Colonic mucosa (tissue), 4 donors: ENCODE results near the gene NRSN2. TPM values are rescaled to one million over a fixed set of nuclear protein-coding genes. Genes with fewer than 3 reads are reported as not detected.

Source experiments
- DNase-seq: peaks from one replicate; pipeline ENCODE4 v3.0.0-alpha.2; 2020
- H3K27ac ChIP-seq: fragments of 200-600 bp; one replicate; pipeline ENCODE4 v1.8.0; 2021
- H3K27me3 ChIP-seq: fragments of 200-600 bp; one replicate; pipeline ENCODE4 v1.8.0; 2021
- H3K36me3 ChIP-seq: fragments of 200-600 bp; one replicate; pipeline ENCODE4 v1.8.0; 2021
- H3K4me1 ChIP-seq: fragments of 200-600 bp; one replicate; pipeline ENCODE4 v1.8.0; 2021; ENCODE audit warnings: mild to moderate bottlenecking
- H3K4me3 ChIP-seq: fragments of 200-600 bp; one replicate; pipeline ENCODE4 v1.8.0; 2021
- H3K9ac ChIP-seq, 2 donors: one replicate each; pipeline ENCODE4 v1.7.0; 2013; ENCODE audit warnings: control low read depth in 2 of 2, low read depth in 2 of 2, low read length in 2 of 2
- H3K9me3 ChIP-seq: fragments of 200-600 bp; one replicate; pipeline ENCODE4 v1.8.0; 2021
- intact Hi-C: fragments of 100-400 bp; cut with DNase I; formaldehyde crosslinking; loops from one replicate; pipeline ENCODE4 v1.14.1; 2022
- total RNA-seq, 2 donors: library from RNA; stranded (reverse); fragmentation: NEBNext Ultra II Directional in 1 of 2; extraction: Animal tissue kit (Norgen Biotek cat#: 25700) in 1 of 2; gene quantifications; one replicate each; pipeline ENCODE4 v1.2.1, GENCODE V29; 2021
- TF ChIP-seq, protein P1 (sequence below): fragments of 200-600 bp; IDR thresholded peaks from one replicate; pipeline ENCODE4 v1.8.0; 2022; ENCODE audit warnings: antibody characterized with exemption, mild to moderate bottlenecking
- donor health status: healthy.
- donor health status: DM: no; HTN: no; CAD: no.
- donor health status: DM: no; HTN: no; CAD: no.

Gene NRSN2
- total RNA-seq, 2 donors from 2014 or later, result 11.2 to 18.3 TPM

- peak overlapping the region; percentile 62 for H3K27ac ChIP-seq
- TF ChIP-seq, protein P1, sequence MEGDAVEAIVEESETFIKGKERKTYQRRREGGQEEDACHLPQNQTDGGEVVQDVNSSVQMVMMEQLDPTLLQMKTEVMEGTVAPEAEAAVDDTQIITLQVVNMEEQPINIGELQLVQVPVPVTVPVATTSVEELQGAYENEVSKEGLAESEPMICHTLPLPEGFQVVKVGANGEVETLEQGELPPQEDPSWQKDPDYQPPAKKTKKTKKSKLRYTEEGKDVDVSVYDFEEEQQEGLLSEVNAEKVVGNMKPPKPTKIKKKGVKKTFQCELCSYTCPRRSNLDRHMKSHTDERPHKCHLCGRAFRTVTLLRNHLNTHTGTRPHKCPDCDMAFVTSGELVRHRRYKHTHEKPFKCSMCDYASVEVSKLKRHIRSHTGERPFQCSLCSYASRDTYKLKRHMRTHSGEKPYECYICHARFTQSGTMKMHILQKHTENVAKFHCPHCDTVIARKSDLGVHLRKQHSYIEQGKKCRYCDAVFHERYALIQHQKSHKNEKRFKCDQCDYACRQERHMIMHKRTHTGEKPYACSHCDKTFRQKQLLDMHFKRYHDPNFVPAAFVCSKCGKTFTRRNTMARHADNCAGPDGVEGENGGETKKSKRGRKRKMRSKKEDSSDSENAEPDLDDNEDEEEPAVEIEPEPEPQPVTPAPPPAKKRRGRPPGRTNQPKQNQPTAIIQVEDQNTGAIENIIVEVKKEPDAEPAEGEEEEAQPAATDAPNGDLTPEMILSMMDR, result no peak
- intact Hi-C loops, result no loop called here
- no peaks in the 10 kb centered on the region for H3K4me1 ChIP-seq
- no peak overlapping the region for H3K4me3 ChIP-seq
- H3K27me3 ChIP-seq, result no peaks in the 10 kb centered on the region
- H3K36me3 ChIP-seq, result peaks cover 7% of the 10 kb centered on the region
- H3K9ac ChIP-seq, result no peak overlapping the region
- H3K9me3 ChIP-seq, result no peaks in the 10 kb centered on the region
- DNase-seq, result no peak
Measured at GRCh38 chr20:400454-401275, 53.8 kb downstream of the NRSN2 start.

- intact Hi-C loops, result no loop called here
- peak overlapping the region; percentile 74 for H3K27ac ChIP-seq
- H3K36me3 ChIP-seq, result no peaks in the 10 kb centered on the region
- H3K4me1 ChIP-seq, result no peaks in the 10 kb centered on the region
- peak; percentile 58 for DNase-seq
- H3K9me3 ChIP-seq, result no peaks in the 10 kb centered on the region
- TF ChIP-seq, protein P1, result no peak
- H3K4me3 ChIP-seq, result no peak overlapping the region
- H3K9ac ChIP-seq, result no peak overlapping the region
- no peaks in the 10 kb centered on the region for H3K27me3 ChIP-seq
Measured at GRCh38 chr20:401682-402495, 55.0 kb downstream of the NRSN2 start.

DNA sequence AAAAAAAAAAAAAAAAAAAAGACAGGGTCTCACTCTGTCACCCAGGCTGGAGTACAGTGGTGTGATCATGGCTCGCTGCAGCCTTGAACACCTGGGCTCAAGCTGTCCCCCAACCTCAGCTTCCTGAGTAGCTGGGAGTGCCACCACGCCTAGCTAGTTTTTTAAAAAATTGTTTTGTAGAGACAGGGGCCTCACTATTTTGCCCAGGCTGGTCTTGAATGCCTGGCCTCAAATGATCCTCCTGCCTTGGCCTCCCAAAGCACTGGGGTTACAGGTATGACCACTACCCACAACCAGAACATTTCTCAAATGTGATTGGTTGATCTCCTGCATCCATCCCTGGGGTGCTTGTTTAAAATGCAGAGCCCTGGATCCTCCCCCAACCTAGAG is 55.6 kb downstream of the NRSN2 start:
- Histone ChIP-seq H3K36me3 (no peaks in the 10 kb centered on the region), H3K27me3 (no peaks in the 10 kb centered on the region), H3K4me3 (no peak overlapping the region), H3K9ac (no peak overlapping the region), H3K9me3 (no peaks in the 10 kb centered on the region), H3K27ac (peak overlapping the region; percentile 74), H3K4me1 (no peaks in the 10 kb centered on the region)
- TF ChIP-seq, protein P1, result no peak
- no peak for DNase-seq
- intact Hi-C loops, result no loop called here

- Histone ChIP-seq H3K27me3 (no peaks in the 10 kb centered on the region), H3K36me3 (no peaks in the 10 kb centered on the region), H3K4me1 (no peaks in the 10 kb centered on the region), H3K27ac (no peak overlapping the region), H3K4me3 (no peak overlapping the region), H3K9me3 (no peaks in the 10 kb centered on the region), H3K9ac (no peak overlapping the region)
- TF ChIP-seq, protein P1, result no peak
- intact Hi-C loops, result no loop called here
- DNase-seq, result no peak
Measured at GRCh38 chr20:402898-403581, 56.1 kb downstream of the NRSN2 start.

GRCh38 chr20:403582-403957 is 56.7 kb downstream of the NRSN2 start:
- Histone ChIP-seq H3K27ac (no peak overlapping the region), H3K4me1 (no peaks in the 10 kb centered on the region), H3K9ac (no peak overlapping the region), H3K9me3 (no peaks in the 10 kb centered on the region), H3K4me3 (no peak overlapping the region), H3K27me3 (no peaks in the 10 kb centered on the region), H3K36me3 (no peaks in the 10 kb centered on the region)
- intact Hi-C loops, result no loop called here
- TF ChIP-seq, protein P1, result no peak
- no peak for DNase-seq
